HEK293 (cell line): Measurements from ENCODE around the gene B4GALT3.

ENCODE experiments used
- CTCF ChIA-PET: fragments of 350-600 bp; formaldehyde crosslinking; extraction: SDS; loops from one replicate; lab custom pipeline; 2021; ENCODE audit warnings: antibody characterized with exemption; lab: Yijun Ruan, JAX
- POLR2A ChIA-PET: fragments of 300-600 bp; formaldehyde crosslinking; extraction: SDS; loops from one replicate; lab custom pipeline; 2020; ENCODE audit warnings: antibody characterized with exemption, inconsistent platforms; lab: Yijun Ruan, JAX
- H3K27ac ChIP-seq: fragments of 200-500 bp; sonication (Bioruptor generic); 2 replicates; pipeline ENCODE4 v1.5.1; 2014; ENCODE audit warnings: low read depth, low read length, control low read depth, inconsistent platforms; ENCODE audit errors: extremely low read depth
- H3K36me3 ChIP-seq, 2 experiments: fragments of 200-500 bp in 1 of 2; sonication (Bioruptor generic) in 1 of 2; 1 replicate in 1 of 2; 2 replicates in 1 of 2; pipeline ENCODE4 v1.5.1; 2014 to 2017; ENCODE audit warnings: inconsistent platforms in 2 of 2, low read length in 2 of 2; ENCODE audit not compliant: control insufficient read depth in 2 of 2, insufficient read depth in 1 of 2
- H3K4me1 ChIP-seq: fragments of 200-500 bp; sonication (Bioruptor generic); 2 replicates; pipeline ENCODE4 v1.5.1; 2014; ENCODE audit warnings: mild to moderate bottlenecking, low read length, inconsistent platforms; ENCODE audit not compliant: control insufficient read depth, insufficient read depth
- H3K4me3 ChIP-seq: 2 replicates; pipeline ENCODE4 v1.5.1; 2011; ENCODE audit warnings: low read depth, mild to moderate bottlenecking, control low read depth, low read length, moderate library complexity
- H3K9me3 ChIP-seq: fragments of 200-500 bp; sonication (Bioruptor generic); 2 replicates; pipeline ENCODE4 v1.5.1; 2014; ENCODE audit warnings: low read depth, low read length, inconsistent platforms; ENCODE audit not compliant: control insufficient read depth, insufficient read depth
- SCRT1 ChIP-seq: fragments of 450-650 bp; formaldehyde crosslinking; IDR thresholded peaks from 2 replicates; pipeline ENCODE4 v1.5.1; 2016; ENCODE audit warnings: missing biosample characterization, missing genetic modification characterization, borderline replicate concordance
- SETDB1 ChIP-seq: IDR thresholded peaks from one replicate; pipeline ENCODE4 v1.6.1; 2017; ENCODE audit warnings: mild to moderate bottlenecking, low read length, moderate library complexity, mixed read lengths; ENCODE audit not compliant: insufficient read length
- ZBTB11 ChIP-seq: fragments of 450-650 bp; formaldehyde crosslinking; conservative IDR thresholded peaks from 2 replicates; pipeline ENCODE4 v1.5.1; 2016; ENCODE audit warnings: low read depth, missing biosample characterization, missing genetic modification characterization
- ZBTB48 ChIP-seq: fragments of 450-650 bp; formaldehyde crosslinking; IDR thresholded peaks from 2 replicates; pipeline ENCODE4 v1.5.1; 2016; ENCODE audit warnings: missing biosample characterization, missing genetic modification characterization
- ZNF175 ChIP-seq: fragments of 450-650 bp; formaldehyde crosslinking; IDR thresholded peaks from 2 replicates; pipeline ENCODE4 v1.5.1; 2016; ENCODE audit warnings: missing biosample characterization, missing genetic modification characterization
- ZNF223 ChIP-seq: fragments of 450-650 bp; formaldehyde crosslinking; IDR thresholded peaks from 2 replicates; pipeline ENCODE4 v1.5.1; 2016; ENCODE audit warnings: missing biosample characterization, missing genetic modification characterization
- ZNF366 ChIP-seq: fragments of 450-650 bp; formaldehyde crosslinking; conservative IDR thresholded peaks from 2 replicates; pipeline ENCODE4 v1.5.1; 2016; ENCODE audit warnings: missing biosample characterization, missing genetic modification characterization
- ZNF398 ChIP-seq: fragments of 450-650 bp; formaldehyde crosslinking; IDR thresholded peaks from 2 replicates; pipeline ENCODE4 v1.5.1; 2017; ENCODE audit warnings: missing biosample characterization, missing genetic modification characterization
- ZNF529 ChIP-seq: fragments of 450-650 bp; formaldehyde crosslinking; IDR thresholded peaks from 2 replicates; pipeline ENCODE4 v1.5.1; 2017; ENCODE audit warnings: missing genetic modification characterization, missing biosample characterization; ENCODE audit not compliant: insufficient replicate concordance
- ZNF561 ChIP-seq: fragments of 450-650 bp; IDR thresholded peaks from 2 replicates; pipeline ENCODE4 v1.5.1; 2018; ENCODE audit warnings: missing biosample characterization, missing genetic modification characterization, borderline replicate concordance
- ZNF600 ChIP-seq: fragments of 450-650 bp; formaldehyde crosslinking; IDR thresholded peaks from 2 replicates; pipeline ENCODE4 v1.5.1; 2016; ENCODE audit warnings: missing biosample characterization, missing genetic modification characterization
- ZNF629 ChIP-seq: fragments of 450-650 bp; formaldehyde crosslinking; IDR thresholded peaks from 2 replicates; pipeline ENCODE4 v1.5.1; 2017; ENCODE audit warnings: missing biosample characterization, missing genetic modification characterization
- ZNF768 ChIP-seq: fragments of 450-650 bp; formaldehyde crosslinking; IDR thresholded peaks from 2 replicates; pipeline ENCODE4 v1.5.1; 2018; ENCODE audit warnings: missing biosample characterization, mild to moderate bottlenecking, missing genetic modification characterization
- ZNF792 ChIP-seq: fragments of 450-650 bp; formaldehyde crosslinking; IDR thresholded peaks from 2 replicates; pipeline ENCODE4 v1.5.1; 2016; ENCODE audit warnings: missing biosample characterization, missing genetic modification characterization
- TF ChIP-seq, protein P1 (sequence below): fragments of 450-650 bp; formaldehyde crosslinking; IDR thresholded peaks from 2 replicates; pipeline ENCODE4 v1.5.1; 2016; ENCODE audit warnings: missing biosample characterization, missing genetic modification characterization
- TF ChIP-seq, protein P2 (sequence below): fragments of 450-650 bp; formaldehyde crosslinking; IDR thresholded peaks from 2 replicates; pipeline ENCODE4 v1.5.1; 2016; ENCODE audit warnings: missing biosample characterization, missing genetic modification characterization, borderline replicate concordance

Gene B4GALT3

DNA sequence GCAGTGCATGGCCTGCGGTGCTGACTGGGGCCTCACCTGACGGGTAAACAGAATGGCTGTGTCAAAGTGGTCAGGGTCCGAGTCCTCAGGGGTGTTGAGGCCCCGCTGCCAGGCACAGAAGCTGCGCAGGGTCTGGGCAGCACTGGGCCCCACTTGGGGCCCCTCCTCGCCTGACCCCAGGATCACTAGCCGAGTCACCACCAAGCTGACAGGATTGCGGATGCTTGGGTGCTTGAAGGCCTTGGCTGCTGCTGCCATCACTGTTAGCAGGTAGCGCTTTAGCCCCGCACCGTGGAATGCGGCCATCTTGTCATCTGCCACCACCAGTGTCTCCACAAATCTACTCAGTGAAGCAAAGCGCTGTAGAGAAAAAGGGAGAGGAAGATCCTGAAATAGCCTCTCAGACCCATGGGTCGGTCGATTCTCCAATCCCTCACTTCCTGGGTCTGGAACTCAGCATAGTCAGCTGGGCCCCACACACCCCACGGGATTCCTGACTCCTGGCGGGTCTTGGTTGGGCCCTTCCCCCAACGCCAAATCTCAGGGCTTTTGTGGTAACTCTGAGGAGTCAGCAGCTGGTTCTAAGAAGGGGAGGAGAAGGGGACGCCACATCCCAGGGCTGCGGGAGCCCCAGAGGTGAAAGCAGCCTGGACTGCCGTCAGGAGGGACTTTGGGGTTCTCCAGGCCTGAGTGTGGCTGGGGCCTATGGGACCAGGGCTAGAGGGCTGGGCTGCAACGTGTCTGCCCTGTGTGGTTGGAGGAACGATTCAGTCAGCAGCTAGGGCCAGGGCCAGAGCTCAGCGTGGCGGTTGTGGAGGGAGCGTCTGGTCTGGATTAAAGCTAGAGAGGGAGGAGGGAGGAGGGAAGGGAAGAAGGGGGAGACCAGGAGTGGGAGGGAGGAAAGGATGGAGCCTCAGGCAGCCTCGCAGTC is 19.5 kb upstream of the B4GALT3 start:
- TF ChIP-seq ZNF223 (tag by site-specific recombination) (no peak), ZNF398 (tag by site-specific recombination) (0 out of 2 replicates have a peak, but pooled peaks have one; percentile 31), ZNF529 (tag by site-specific recombination) (no peak), ZBTB48 (0 out of 2 replicates have a peak, but pooled peaks have one; percentile 12), ZNF768 (no peak), ZBTB11 (no peak), ZNF600 (peak; percentile 67; the same call in 1 of the 2 replicates)
- TF ChIP-seq, protein P1, sequence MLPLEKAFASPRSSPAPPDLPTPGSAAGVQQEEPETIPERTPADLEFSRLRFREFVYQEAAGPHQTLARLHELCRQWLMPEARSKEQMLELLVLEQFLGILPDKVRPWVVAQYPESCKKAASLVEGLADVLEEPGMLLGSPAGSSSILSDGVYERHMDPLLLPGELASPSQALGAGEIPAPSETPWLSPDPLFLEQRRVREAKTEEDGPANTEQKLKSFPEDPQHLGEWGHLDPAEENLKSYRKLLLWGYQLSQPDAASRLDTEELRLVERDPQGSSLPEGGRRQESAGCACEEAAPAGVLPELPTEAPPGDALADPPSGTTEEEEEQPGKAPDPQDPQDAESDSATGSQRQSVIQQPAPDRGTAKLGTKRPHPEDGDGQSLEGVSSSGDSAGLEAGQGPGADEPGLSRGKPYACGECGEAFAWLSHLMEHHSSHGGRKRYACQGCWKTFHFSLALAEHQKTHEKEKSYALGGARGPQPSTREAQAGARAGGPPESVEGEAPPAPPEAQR (tag by site-specific recombination): no peak
- TF ChIP-seq, protein P2, sequence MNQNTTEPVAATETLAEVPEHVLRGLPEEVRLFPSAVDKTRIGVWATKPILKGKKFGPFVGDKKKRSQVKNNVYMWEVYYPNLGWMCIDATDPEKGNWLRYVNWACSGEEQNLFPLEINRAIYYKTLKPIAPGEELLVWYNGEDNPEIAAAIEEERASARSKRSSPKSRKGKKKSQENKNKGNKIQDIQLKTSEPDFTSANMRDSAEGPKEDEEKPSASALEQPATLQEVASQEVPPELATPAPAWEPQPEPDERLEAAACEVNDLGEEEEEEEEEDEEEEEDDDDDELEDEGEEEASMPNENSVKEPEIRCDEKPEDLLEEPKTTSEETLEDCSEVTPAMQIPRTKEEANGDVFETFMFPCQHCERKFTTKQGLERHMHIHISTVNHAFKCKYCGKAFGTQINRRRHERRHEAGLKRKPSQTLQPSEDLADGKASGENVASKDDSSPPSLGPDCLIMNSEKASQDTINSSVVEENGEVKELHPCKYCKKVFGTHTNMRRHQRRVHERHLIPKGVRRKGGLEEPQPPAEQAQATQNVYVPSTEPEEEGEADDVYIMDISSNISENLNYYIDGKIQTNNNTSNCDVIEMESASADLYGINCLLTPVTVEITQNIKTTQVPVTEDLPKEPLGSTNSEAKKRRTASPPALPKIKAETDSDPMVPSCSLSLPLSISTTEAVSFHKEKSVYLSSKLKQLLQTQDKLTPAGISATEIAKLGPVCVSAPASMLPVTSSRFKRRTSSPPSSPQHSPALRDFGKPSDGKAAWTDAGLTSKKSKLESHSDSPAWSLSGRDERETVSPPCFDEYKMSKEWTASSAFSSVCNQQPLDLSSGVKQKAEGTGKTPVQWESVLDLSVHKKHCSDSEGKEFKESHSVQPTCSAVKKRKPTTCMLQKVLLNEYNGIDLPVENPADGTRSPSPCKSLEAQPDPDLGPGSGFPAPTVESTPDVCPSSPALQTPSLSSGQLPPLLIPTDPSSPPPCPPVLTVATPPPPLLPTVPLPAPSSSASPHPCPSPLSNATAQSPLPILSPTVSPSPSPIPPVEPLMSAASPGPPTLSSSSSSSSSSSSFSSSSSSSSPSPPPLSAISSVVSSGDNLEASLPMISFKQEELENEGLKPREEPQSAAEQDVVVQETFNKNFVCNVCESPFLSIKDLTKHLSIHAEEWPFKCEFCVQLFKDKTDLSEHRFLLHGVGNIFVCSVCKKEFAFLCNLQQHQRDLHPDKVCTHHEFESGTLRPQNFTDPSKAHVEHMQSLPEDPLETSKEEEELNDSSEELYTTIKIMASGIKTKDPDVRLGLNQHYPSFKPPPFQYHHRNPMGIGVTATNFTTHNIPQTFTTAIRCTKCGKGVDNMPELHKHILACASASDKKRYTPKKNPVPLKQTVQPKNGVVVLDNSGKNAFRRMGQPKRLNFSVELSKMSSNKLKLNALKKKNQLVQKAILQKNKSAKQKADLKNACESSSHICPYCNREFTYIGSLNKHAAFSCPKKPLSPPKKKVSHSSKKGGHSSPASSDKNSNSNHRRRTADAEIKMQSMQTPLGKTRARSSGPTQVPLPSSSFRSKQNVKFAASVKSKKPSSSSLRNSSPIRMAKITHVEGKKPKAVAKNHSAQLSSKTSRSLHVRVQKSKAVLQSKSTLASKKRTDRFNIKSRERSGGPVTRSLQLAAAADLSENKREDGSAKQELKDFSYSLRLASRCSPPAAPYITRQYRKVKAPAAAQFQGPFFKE (tag by site-specific recombination): no peak
- H3K4me3 ChIP-seq: no peak overlapping the region
- ChIA-PET CTCF (no interaction called here), POLR2A (no interaction called here)
- H3K9me3 ChIP-seq: no peaks in the 10 kb centered on the region
- no peaks in the 10 kb centered on the region for H3K36me3 ChIP-seq
- peaks cover 9% of the 10 kb centered on the region; the same call in 1 of the 2 replicates for H3K4me1 ChIP-seq
- no peak overlapping the region for H3K27ac ChIP-seq

- ChIA-PET CTCF (interaction anchor here (2.1 kb wide), 1 partner anchor 14 kb away, joined by 7 read pairs; no protein-coding TSS in a partner anchor), POLR2A (no interaction called here)
- Histone ChIP-seq H3K36me3 (no peaks in the 10 kb centered on the region), H3K27ac (no peak overlapping the region), H3K4me1 (0 out of 2 replicates have a peak, but pooled peaks cover 6% of the 10 kb centered on the region), H3K4me3 (no peak overlapping the region), H3K9me3 (no peaks in the 10 kb centered on the region)
- TF ChIP-seq SCRT1 (tag by site-specific recombination) (no peak), ZBTB11 (no peak), SETDB1 (no peak), ZNF366 (tag by site-specific recombination) (no peak), ZNF629 (tag by site-specific recombination) (no peak), ZNF792 (tag by site-specific recombination) (no peak), ZNF175 (no peak), ZNF561 (tag by site-specific recombination) (no peak)
Measured at GRCh38 chr1:161196111-161196510, 18.8 kb upstream of the B4GALT3 start.
